ENCODE results near the gene METAP1D.

DNA sequence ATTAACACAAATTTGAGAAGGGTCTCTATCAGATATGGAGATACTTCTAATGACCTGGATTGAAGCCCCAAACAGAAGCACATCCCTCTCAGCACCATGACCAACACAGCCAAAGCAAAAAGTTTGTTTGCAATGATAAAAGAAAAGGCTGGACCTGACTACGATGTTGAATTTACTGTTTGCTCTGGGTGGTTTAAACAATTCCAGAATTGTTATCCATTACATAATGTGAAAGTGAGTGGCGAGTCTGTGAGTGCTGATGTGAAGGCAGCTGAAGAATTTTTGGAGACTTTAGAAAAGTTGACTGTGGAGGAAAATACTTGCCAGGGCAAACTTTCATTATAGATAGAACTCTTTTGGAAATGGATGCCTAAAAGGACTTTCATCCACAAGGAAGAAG lies 120.4 kb downstream of the METAP1D start:
- TF ChIP-seq POLR2AphosphoS5 (IDR thresholded peaks at IDR 0.05; ENCODE audit: low read depth, low read length) (no peak), SIN3A (IDR thresholded peaks at IDR 0.05; ENCODE audit: borderline replicate concordance, insufficient read depth, low read length) (no peak), TAF1 (IDR thresholded peaks at IDR 0.05; ENCODE audit: borderline replicate concordance, insufficient read depth, low read length) (no peak), FOXP2 (optimal IDR thresholded peaks at IDR 0.05; ENCODE audit: borderline replicate concordance, extremely low read depth, extremely low read length, insufficient read depth) (no peak)
- TF ChIP-seq, protein P1, sequence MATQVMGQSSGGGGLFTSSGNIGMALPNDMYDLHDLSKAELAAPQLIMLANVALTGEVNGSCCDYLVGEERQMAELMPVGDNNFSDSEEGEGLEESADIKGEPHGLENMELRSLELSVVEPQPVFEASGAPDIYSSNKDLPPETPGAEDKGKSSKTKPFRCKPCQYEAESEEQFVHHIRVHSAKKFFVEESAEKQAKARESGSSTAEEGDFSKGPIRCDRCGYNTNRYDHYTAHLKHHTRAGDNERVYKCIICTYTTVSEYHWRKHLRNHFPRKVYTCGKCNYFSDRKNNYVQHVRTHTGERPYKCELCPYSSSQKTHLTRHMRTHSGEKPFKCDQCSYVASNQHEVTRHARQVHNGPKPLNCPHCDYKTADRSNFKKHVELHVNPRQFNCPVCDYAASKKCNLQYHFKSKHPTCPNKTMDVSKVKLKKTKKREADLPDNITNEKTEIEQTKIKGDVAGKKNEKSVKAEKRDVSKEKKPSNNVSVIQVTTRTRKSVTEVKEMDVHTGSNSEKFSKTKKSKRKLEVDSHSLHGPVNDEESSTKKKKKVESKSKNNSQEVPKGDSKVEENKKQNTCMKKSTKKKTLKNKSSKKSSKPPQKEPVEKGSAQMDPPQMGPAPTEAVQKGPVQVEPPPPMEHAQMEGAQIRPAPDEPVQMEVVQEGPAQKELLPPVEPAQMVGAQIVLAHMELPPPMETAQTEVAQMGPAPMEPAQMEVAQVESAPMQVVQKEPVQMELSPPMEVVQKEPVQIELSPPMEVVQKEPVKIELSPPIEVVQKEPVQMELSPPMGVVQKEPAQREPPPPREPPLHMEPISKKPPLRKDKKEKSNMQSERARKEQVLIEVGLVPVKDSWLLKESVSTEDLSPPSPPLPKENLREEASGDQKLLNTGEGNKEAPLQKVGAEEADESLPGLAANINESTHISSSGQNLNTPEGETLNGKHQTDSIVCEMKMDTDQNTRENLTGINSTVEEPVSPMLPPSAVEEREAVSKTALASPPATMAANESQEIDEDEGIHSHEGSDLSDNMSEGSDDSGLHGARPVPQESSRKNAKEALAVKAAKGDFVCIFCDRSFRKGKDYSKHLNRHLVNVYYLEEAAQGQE (IDR thresholded peaks at IDR 0.05; ENCODE audit: insufficient read depth in 1 of 2, low read depth in 2 of 2, low read length in 2 of 2): no peak
